ENCODE results near the gene TMEM242.

DNA sequence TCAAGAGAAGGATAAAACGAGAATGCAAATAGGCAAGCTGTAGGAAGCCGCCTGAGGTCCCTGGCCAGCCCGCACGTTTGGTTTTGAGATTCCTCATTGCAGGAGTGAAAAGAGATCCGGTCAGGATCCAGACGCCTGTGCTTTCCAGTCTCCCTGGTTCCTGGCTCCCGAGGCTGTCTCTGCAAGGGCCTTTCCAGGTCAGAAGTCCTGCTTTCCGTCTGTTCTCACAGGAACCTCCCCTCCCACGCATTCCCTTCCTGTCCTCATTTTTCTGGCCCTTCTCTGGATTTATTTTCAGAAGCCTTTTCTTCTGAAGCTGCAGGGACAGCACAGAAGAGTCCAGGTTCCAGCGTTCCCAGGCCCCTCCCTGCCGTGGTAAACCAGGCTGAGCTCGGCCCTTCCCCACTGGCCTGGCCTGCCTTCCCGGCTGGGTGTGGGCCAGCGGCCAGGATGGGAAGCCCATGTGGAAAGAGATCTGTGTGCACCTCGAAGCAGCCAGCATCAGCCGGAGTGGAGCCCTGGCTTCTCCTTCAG lies 54.0 kb downstream of the TMEM242 start:
- TF ChIP-seq GATA2 (CRISPR knock-in tag; IDR thresholded peaks at IDR 0.05): no peak
- no peak for TF ChIP-seq JUND (IDR thresholded peaks at IDR 0.05)
- TF ChIP-seq EP300 (IDR thresholded peaks at IDR 0.05; ENCODE audit: borderline replicate concordance in 1 of 2, low read depth in 1 of 2, low read length in 1 of 2): no peak
- TF ChIP-seq, protein P1, sequence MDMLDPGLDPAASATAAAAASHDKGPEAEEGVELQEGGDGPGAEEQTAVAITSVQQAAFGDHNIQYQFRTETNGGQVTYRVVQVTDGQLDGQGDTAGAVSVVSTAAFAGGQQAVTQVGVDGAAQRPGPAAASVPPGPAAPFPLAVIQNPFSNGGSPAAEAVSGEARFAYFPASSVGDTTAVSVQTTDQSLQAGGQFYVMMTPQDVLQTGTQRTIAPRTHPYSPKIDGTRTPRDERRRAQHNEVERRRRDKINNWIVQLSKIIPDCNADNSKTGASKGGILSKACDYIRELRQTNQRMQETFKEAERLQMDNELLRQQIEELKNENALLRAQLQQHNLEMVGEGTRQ (IDR thresholded peaks at IDR 0.05; ENCODE audit: borderline replicate concordance, low read depth, low read length): no peak
- TF ChIP-seq PBX3 (IDR thresholded peaks at IDR 0.05): no peak
- TF ChIP-seq, protein P2, sequence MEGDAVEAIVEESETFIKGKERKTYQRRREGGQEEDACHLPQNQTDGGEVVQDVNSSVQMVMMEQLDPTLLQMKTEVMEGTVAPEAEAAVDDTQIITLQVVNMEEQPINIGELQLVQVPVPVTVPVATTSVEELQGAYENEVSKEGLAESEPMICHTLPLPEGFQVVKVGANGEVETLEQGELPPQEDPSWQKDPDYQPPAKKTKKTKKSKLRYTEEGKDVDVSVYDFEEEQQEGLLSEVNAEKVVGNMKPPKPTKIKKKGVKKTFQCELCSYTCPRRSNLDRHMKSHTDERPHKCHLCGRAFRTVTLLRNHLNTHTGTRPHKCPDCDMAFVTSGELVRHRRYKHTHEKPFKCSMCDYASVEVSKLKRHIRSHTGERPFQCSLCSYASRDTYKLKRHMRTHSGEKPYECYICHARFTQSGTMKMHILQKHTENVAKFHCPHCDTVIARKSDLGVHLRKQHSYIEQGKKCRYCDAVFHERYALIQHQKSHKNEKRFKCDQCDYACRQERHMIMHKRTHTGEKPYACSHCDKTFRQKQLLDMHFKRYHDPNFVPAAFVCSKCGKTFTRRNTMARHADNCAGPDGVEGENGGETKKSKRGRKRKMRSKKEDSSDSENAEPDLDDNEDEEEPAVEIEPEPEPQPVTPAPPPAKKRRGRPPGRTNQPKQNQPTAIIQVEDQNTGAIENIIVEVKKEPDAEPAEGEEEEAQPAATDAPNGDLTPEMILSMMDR (IDR thresholded peaks at IDR 0.05): no peak
- no peak for TF ChIP-seq FOXJ3 (CRISPR knock-in tag; IDR thresholded peaks at IDR 0.05)
- TF ChIP-seq GABPA (IDR thresholded peaks at IDR 0.05; ENCODE audit: low read depth): no peak
- no peak for TF ChIP-seq RCOR1 (IDR thresholded peaks at IDR 0.05; ENCODE audit: low read length)
- no peak for TF ChIP-seq YY1 (IDR thresholded peaks at IDR 0.05; ENCODE audit: low read depth)
- no peak for TF ChIP-seq MEF2A (IDR thresholded peaks at IDR 0.05; ENCODE audit: borderline replicate concordance, low read depth)
- no peak for TF ChIP-seq EZH2phosphoT487 (IDR thresholded peaks at IDR 0.05; ENCODE audit: borderline replicate concordance, low read depth)
- TF ChIP-seq ELF1 (IDR thresholded peaks at IDR 0.05): no peak
